K562 (cell line): ENCODE results near the gene PDE2A. TPM values are rescaled to one million over a fixed set of nuclear protein-coding genes. Genes with fewer than 3 reads are reported as not detected.

Experiments
- ATAC-seq: fragments of 200-7000 bp; cut with Tn5 transposase; 3 replicates; pipeline ENCODE4 v1.9.1; 2020; ENCODE audit warnings: moderate library complexity
- BruUV-seq: library from RNA; stranded (reverse); fragments of 400-500 nt; replicated peaks from 2 replicates; lab custom pipeline; 2021; lab: Mats Ljungman, UMichigan
- CTCF ChIA-PET: fragments of 300-600 bp; formaldehyde crosslinking; extraction: SDS; loops from one replicate; lab custom pipeline; 2021; ENCODE audit warnings: low intra/inter-chr PET ratio; lab: Yijun Ruan, JAX
- POLR2A ChIA-PET: fragments of 300-600, 350-650 bp; sonication (Branson Sonifier 250); formaldehyde crosslinking; extraction: SDS; loops from one replicate; lab custom pipeline; 2021; ENCODE audit warnings: antibody characterized with exemption, inconsistent platforms; lab: Yijun Ruan, JAX
- DNase-seq, 4 experiments: peaks; one replicate each; pipeline versions ENCODE4 v3.0.0 to v3.0.0-alpha.2; 2011 to 2018; ENCODE audit warnings: low spot score in 3 of 4, mixed read lengths in 3 of 4; ENCODE audit errors: extremely low read depth in 1 of 4
- FAIRE-seq: peaks from 2 replicates; lab custom pipeline; 2011; peaks lifted over from hg19 to GRCh38; lab: Jason Lieb, UNC
- H2AFZ ChIP-seq: 2 replicates; pipeline ENCODE4 v1.6.0; 2011; ENCODE audit warnings: low read depth, low read length, control low read depth, inconsistent platforms
- H3K27ac ChIP-seq: fragments of 200-600 bp; 3 replicates; pipeline ENCODE4 v1.8.0; 2011; ENCODE audit warnings: low read depth, mild to moderate bottlenecking, control low read depth, inconsistent platforms, low read length, moderate library complexity, mixed read lengths; ENCODE audit errors: extremely low read depth
- H3K27me3 ChIP-seq, 2 experiments: fragments of 300-600 bp in 1 of 2; 2 replicates in 1 of 2; 3 replicates in 1 of 2; pipeline versions ENCODE4 v1.6.0 to v1.8.0; 2011; ENCODE audit warnings: inconsistent platforms in 2 of 2, low read length in 2 of 2, mild to moderate bottlenecking in 1 of 2, mixed read lengths in 1 of 2, moderate library complexity in 1 of 2; ENCODE audit not compliant: control insufficient read depth in 2 of 2, insufficient read depth in 2 of 2
- H3K36me3 ChIP-seq: fragments of 300-600 bp; 3 replicates; pipeline ENCODE4 v1.8.0; 2011; ENCODE audit warnings: mild to moderate bottlenecking, low read length, inconsistent platforms; ENCODE audit not compliant: control insufficient read depth, insufficient read depth
- H3K4me1 ChIP-seq, 2 experiments: fragments of 200-600 bp in 1 of 2; replicated peaks in 1 of 2; 2 replicates in 1 of 2; 3 replicates in 1 of 2; pipeline versions ENCODE4 v1.5.1 to v1.8.0; 2011; ENCODE audit warnings: inconsistent platforms in 2 of 2, low read length in 2 of 2, mild to moderate bottlenecking in 1 of 2, mixed read lengths in 1 of 2, moderate library complexity in 1 of 2; ENCODE audit not compliant: control insufficient read depth in 2 of 2, insufficient read depth in 2 of 2
- H3K4me2 ChIP-seq: 2 replicates; pipeline ENCODE4 v1.6.1; 2011; ENCODE audit warnings: low read length, control low read depth, inconsistent platforms, mixed read lengths; ENCODE audit not compliant: insufficient read depth
- H3K4me3 ChIP-seq: fragments of 200-600 bp; sonication (generic), shearing (Covaris generic); 2 replicates; pipeline ENCODE4 v1.5.1; 2016; ENCODE audit warnings: control low read depth, inconsistent platforms
- H3K79me2 ChIP-seq: fragments of 200-600 bp; 3 replicates; pipeline ENCODE4 v1.8.0; 2011; ENCODE audit warnings: low read length, inconsistent platforms; ENCODE audit not compliant: control insufficient read depth, insufficient read depth
- H3K9ac ChIP-seq, 2 experiments: 2 replicates each; pipeline versions ENCODE4 v1.6.0 to v1.6.1; 2011; ENCODE audit warnings: low read depth in 2 of 2, low read length in 2 of 2, control low read depth in 1 of 2, inconsistent platforms in 1 of 2, mild to moderate bottlenecking in 1 of 2, mixed read lengths in 1 of 2; ENCODE audit not compliant: insufficient read depth in 1 of 2
- H3K9me1 ChIP-seq: one replicate; pipeline ENCODE4 v1.6.0; 2011; ENCODE audit warnings: inconsistent platforms, mild to moderate bottlenecking, low read length, moderate library complexity; ENCODE audit not compliant: control insufficient read depth, insufficient read depth
- H3K9me3 ChIP-seq: replicated peaks from 2 replicates; pipeline ENCODE4 v1.5.1; 2011; ENCODE audit warnings: low read depth, low read length, inconsistent platforms; ENCODE audit not compliant: control insufficient read depth, insufficient read depth
- H4K20me1 ChIP-seq: replicated peaks from 2 replicates; pipeline ENCODE4 v1.6.1; 2011; ENCODE audit warnings: low read length, inconsistent platforms, mixed read lengths; ENCODE audit not compliant: control insufficient read depth, insufficient read depth
- BCOR ChIP-seq: fragments of 450-650 bp; IDR thresholded peaks from 2 replicates; pipeline ENCODE4 v1.6.1; 2016
- BHLHE40 ChIP-seq: IDR thresholded peaks from 2 replicates; pipeline ENCODE4 v1.6.1; 2011; ENCODE audit warnings: low read length, improper control_type of control experiment
- CTCF ChIP-seq, 3 experiments: IDR thresholded peaks in 2 of 3; conservative IDR thresholded peaks in 1 of 3; 2 replicates each; pipeline ENCODE4 v1.5.1; 2011 to 2012; ENCODE audit warnings: low read length in 3 of 3, mild to moderate bottlenecking in 3 of 3, control low read depth in 2 of 3, improper control_type of control experiment in 1 of 3, inconsistent platforms in 1 of 3, low read depth in 1 of 3, mixed read lengths in 1 of 3, moderate library complexity in 1 of 3; ENCODE audit not compliant: insufficient read depth in 2 of 3
- ETS1 ChIP-seq: conservative IDR thresholded peaks from 2 replicates; pipeline ENCODE4 v1.6.1; 2011; ENCODE audit warnings: low read depth, mild to moderate bottlenecking, low read length; ENCODE audit not compliant: control insufficient read depth
- FIP1L1 ChIP-seq: fragments of 200-400 bp; formaldehyde crosslinking; IDR thresholded peaks from 2 replicates; pipeline ENCODE4 v1.6.1; 2018; ENCODE audit warnings: mild to moderate bottlenecking, low read depth, low read length; ENCODE audit not compliant: poor library complexity, severe bottlenecking
- FOSL1 ChIP-seq: fragments of 200-800 bp; sonication (Bioruptor generic); conservative IDR thresholded peaks from 2 replicates; pipeline ENCODE4 v1.6.1; 2016; ENCODE audit warnings: missing genetic modification characterization, missing compliant biosample characterization
- MYC ChIP-seq, 2 experiments: fragments of 250-450 bp in 1 of 2; sonication (Bioruptor Pico) in 1 of 2; IDR thresholded peaks; 2 replicates each; pipeline versions ENCODE4 v1.5.1 to v1.6.1; 2012 to 2021; ENCODE audit warnings: low read depth in 2 of 2, borderline replicate concordance in 1 of 2, improper control_type of control experiment in 1 of 2, low read length in 1 of 2, mild to moderate bottlenecking in 1 of 2, moderate library complexity in 1 of 2
- RB1 ChIP-seq: fragments of 450-650 bp; IDR thresholded peaks from 2 replicates; pipeline ENCODE4 v1.6.1; 2017; ENCODE audit warnings: low read depth, mild to moderate bottlenecking
- RCOR1 ChIP-seq, 2 experiments: IDR thresholded peaks; 2 replicates each; pipeline ENCODE4 v1.6.1; 2012; ENCODE audit warnings: low read depth in 2 of 2, low read length in 2 of 2, borderline replicate concordance in 1 of 2, improper control_type of control experiment in 1 of 2
- SMC3 ChIP-seq: conservative IDR thresholded peaks from 2 replicates; pipeline ENCODE4 v1.6.1; 2011; ENCODE audit warnings: low read depth, low read length, improper control_type of control experiment; ENCODE audit not compliant: insufficient read depth
- SP1 ChIP-seq: sonication (generic); formaldehyde crosslinking; IDR thresholded peaks from 2 replicates; pipeline ENCODE4 v1.8.1; 2022; ENCODE audit warnings: mild to moderate bottlenecking, missing genetic modification reagents
- STAG1 ChIP-seq: sonication (generic); formaldehyde crosslinking; IDR thresholded peaks from 2 replicates; pipeline ENCODE4 v1.5.0; 2020; ENCODE audit warnings: missing genetic modification reagents, borderline replicate concordance
- TCFL5 ChIP-seq: fragments of 250-450 bp; sonication (Bioruptor Pico); conservative IDR thresholded peaks from 2 replicates; pipeline ENCODE4 v1.6.1; 2021; ENCODE audit warnings: mild to moderate bottlenecking, moderate library complexity, matching md5 sums
- ZFX ChIP-seq: sonication (generic); formaldehyde crosslinking; IDR thresholded peaks from 2 replicates; pipeline ENCODE4 v1.8.0; 2022; ENCODE audit warnings: mild to moderate bottlenecking, missing genetic modification reagents, moderate library complexity
- ZZZ3 ChIP-seq: fragments of 450-650 bp; IDR thresholded peaks from 2 replicates; pipeline ENCODE4 v1.6.1; 2016; ENCODE audit warnings: antibody characterized with exemption, mild to moderate bottlenecking, moderate library complexity
- WGBS: fragments of 100-300 bp; shearing (Covaris generic); methylation state at CpG from one replicate; pipeline ENCODE4 v1.1.6; 2016; ENCODE audit warnings: low coverage, mixed read lengths; ENCODE audit not compliant: insufficient coverage; ENCODE audit errors: missing lambda C conversion rate; 5-methylcytosine and 5-hydroxymethylcytosine counted together
- in situ Hi-C: fragments of 300-500 bp; cut with MboI; formaldehyde crosslinking; loops from 4 replicates; pipeline ENCODE4 v1.15.0; 2018; ENCODE audit warnings: inconsistent platforms, mixed read lengths
- intact Hi-C: fragments of 100-400 bp; cut with micrococcal nuclease; formaldehyde crosslinking; loops from 2 replicates; pipeline ENCODE4 v1.14.2; 2022
- polyA plus RNA-seq, 8 experiments: library from polyadenylated mRNA; depleted of rRNA in 4 of 8; stranded (reverse) in 5 of 8; unstranded in 3 of 8; fragments of >200 nt; fragmentation: Nextera tagmentation in 2 of 8; fragmentation: Illumina TruSeq in 1 of 8; extraction: Ambion mirVana in 2 of 8; extraction: Trizol in 1 of 8; gene quantifications; 2 replicates each; pipeline versions ENCODE4 v1.2.1 to v1.2.3, GENCODE V29; 2011 to 2014; ENCODE audit warnings: inconsistent platforms in 1 of 8, missing spikeins in 1 of 8
- total RNA-seq, 7 experiments: library from RNA; depleted of rRNA in 6 of 7; stranded (reverse); fragments of >200 nt in 6 of 7; fragmentation: Illumina TruSeq in 2 of 7; extraction: Trizol in 2 of 7; gene quantifications; 2 replicates each; pipeline versions ENCODE4 v1.2.1 to v1.2.3, GENCODE V29; 2011 to 2021; ENCODE audit warnings: low replicate concordance in 1 of 7
- TF ChIP-seq, protein P1 (sequence below): sonication (generic); formaldehyde crosslinking; IDR thresholded peaks from 2 replicates; pipeline ENCODE4 v1.8.0; 2022; ENCODE audit warnings: missing genetic modification reagents, mild to moderate bottlenecking, moderate library complexity, borderline replicate concordance

The PDE2A gene
- total and polyA plus RNA-seq, 9 of the 15 experiments (the other 6 are each of a cell fraction or from before 2014, with no cell fraction given) = 0.07 to 15.2 (median 1.6) TPM; not detected in 1

DNA sequence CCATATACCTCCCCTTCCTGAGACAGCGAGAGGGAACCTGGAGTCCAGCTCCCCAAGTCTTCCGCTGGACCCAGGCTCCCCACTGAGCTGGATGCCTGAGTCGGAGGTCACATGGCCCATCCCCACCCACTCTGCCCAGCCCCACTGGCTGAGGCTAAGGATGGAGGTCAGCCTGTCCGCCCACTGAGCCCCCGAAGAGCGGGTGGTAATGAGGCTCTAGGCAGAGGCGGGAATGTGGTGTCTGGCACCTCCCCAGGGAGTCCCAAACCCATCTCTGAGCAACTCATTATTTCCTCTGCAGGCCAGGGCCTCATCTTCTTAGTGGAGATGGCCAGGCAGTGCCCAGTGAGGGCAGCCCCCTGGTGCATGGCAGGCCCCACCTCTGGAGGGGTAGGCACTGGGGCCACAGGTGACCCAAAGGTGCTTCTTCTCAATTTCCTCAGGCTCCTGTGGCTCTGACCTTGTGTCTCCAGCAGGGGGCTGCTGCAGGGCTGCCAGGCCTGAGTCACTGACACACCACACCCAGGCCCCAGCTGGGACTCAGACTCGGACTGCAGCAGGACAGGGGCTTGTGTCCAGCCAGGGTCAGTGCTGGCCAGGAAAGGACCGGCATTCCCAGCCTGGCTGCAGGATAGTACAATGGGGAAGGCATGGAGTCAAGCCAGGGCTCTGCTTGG, 10.2 kb upstream of the PDE2A start:
- DNase-seq = peak; percentile 79 to 87 (median 80)
- Histone ChIP-seq H3K27ac (no peak overlapping the region), H3K27me3 (peaks cover 0 to 7% of the 10 kb centered on the region in 2 experiments; a peak in 1 of 5 replicates), H3K9ac (peak overlapping the region in 1 of 2 experiments; percentile 77; a peak in 2 of 4 replicates), H3K36me3 (peaks cover 44% of the 10 kb centered on the region; the same call in 2 of the 3 replicates), H3K4me1 (peaks cover 3 to 35% of the 10 kb centered on the region in 2 experiments; a peak in 4 of 5 replicates), H2AFZ (no peak overlapping the region), H3K9me1 (peaks cover 5% of the 10 kb centered on the region), H4K20me1 (peaks cover 32% of the 10 kb centered on the region), H3K4me2 (no peak overlapping the region), H3K4me3 (no peak overlapping the region), H3K9me3 (no peaks in the 10 kb centered on the region), H3K79me2 (no peaks in the 10 kb centered on the region)
- ChIA-PET CTCF (interaction anchor here (0.7 to 2.0 kb wide), 6 partner anchors 86 to 605 kb away, joined by 4 to 9 read pairs (median 7); no protein-coding TSS in a partner anchor), POLR2A (interaction anchor here (0.6 to 1.4 kb wide), 10 partner anchors 10 to 505 kb away, joined by 3 to 5 read pairs (median 3); partner anchors contain the start of genes ATG16L2 and PDE2A)
- peak; percentile 95 for ATAC-seq
- peak; percentile 85 for FAIRE-seq
- WGBS = 37% methylated on average over 8 of the region's 9 CpGs
- in situ Hi-C loops = loop anchor here (5.0 kb wide), 1 partner anchor 97 kb away; no protein-coding TSS in a partner anchor
- no TSS peak for BruUV-seq
- intact Hi-C loops = loop anchor here (5.0 kb wide), 1 partner anchor 212 kb away; no protein-coding TSS in a partner anchor
- peak; percentile 57; the same call in 1 of the 2 replicates for TF ChIP-seq STAG1 (CRISPR knock-in tag)
- TF ChIP-seq SMC3 = peak; percentile 47; the same call in 1 of the 2 replicates
- TF ChIP-seq RCOR1 (IDR thresholded peaks at IDR 0.05; ENCODE audit: borderline replicate concordance in 1 of 2, low read depth in 2 of 2, low read length in 2 of 2) = 0 out of 4 replicates have a peak, but pooled peaks of 1 of the 2 experiments have one; percentile 26
- TF ChIP-seq TCFL5 (CRISPR knock-in tag) = no peak
- TF ChIP-seq MYC (IDR thresholded peaks at IDR 0.05; ENCODE audit: low read depth, low read length) = no peak
- TF ChIP-seq MYC (CRISPR knock-in tag; IDR thresholded peaks at IDR 0.05; ENCODE audit: borderline replicate concordance, low read depth) = no peak
- TF ChIP-seq FOSL1 = peak; percentile 63; the same call in 1 of the 2 replicates
- TF ChIP-seq RB1 = peak; percentile 24; the same call in 1 of the 2 replicates
- no peak for TF ChIP-seq FIP1L1
- TF ChIP-seq BCOR = no peak
- TF ChIP-seq, protein P1, sequence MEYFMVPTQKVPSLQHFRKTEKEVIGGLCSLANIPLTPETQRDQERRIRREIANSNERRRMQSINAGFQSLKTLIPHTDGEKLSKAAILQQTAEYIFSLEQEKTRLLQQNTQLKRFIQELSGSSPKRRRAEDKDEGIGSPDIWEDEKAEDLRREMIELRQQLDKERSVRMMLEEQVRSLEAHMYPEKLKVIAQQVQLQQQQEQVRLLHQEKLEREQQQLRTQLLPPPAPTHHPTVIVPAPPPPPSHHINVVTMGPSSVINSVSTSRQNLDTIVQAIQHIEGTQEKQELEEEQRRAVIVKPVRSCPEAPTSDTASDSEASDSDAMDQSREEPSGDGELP (CRISPR knock-in tag) = peak; percentile 97
- peak; percentile 79 to 85 (median 85) for TF ChIP-seq CTCF (IDR thresholded peaks at IDR 0.05 in 2 of 3, conservative IDR thresholded peaks at IDR 0.05 in 1 of 3; ENCODE audit: insufficient read depth in 2 of 3, low read depth in 1 of 3, low read length in 3 of 3)
- 0 out of 2 replicates have a peak, but pooled peaks have one; percentile 22 for TF ChIP-seq BHLHE40
- 0 out of 2 replicates have a peak, but pooled peaks have one; percentile 13 for TF ChIP-seq ETS1
- TF ChIP-seq ZZZ3 = no peak
- TF ChIP-seq ZFX = peak; percentile 30; the same call in 1 of the 2 replicates
- TF ChIP-seq SP1 (CRISPR knock-in tag) = 0 out of 2 replicates have a peak, but pooled peaks have one; percentile 11
